HepG2 (cell line): Measurements from ENCODE around the gene RPGRIP1. TPM values are rescaled to one million over a fixed set of nuclear protein-coding genes. Genes with fewer than 3 reads are reported as not detected.

Experiments used
- CBX2 ChIP-seq, 2 experiments: fragments of 200-600 bp in 1 of 2; sonication (generic); formaldehyde crosslinking in 1 of 2; IDR thresholded peaks; 2 replicates each; pipeline versions ENCODE4 v1.7.0 to v1.8.1; 2018 to 2022; ENCODE audit warnings: low read depth in 2 of 2, low read length in 1 of 2, mild to moderate bottlenecking in 1 of 2, missing genetic modification reagents in 1 of 2
- HDAC2 ChIP-seq: sonication (generic); formaldehyde crosslinking; IDR thresholded peaks from 2 replicates; pipeline ENCODE4 v1.4.0; 2020; ENCODE audit warnings: missing genetic modification reagents
- KDM6A ChIP-seq: IDR thresholded peaks from 2 replicates; pipeline ENCODE4 v1.6.1; 2016; ENCODE audit warnings: low read depth
- LCORL ChIP-seq, 2 experiments: fragments of 450-650 bp in 1 of 2; sonication (generic) in 1 of 2; formaldehyde crosslinking in 1 of 2; IDR thresholded peaks; 2 replicates each; pipeline versions ENCODE4 v1.5.0 to v1.6.1; 2017 to 2020; ENCODE audit warnings: antibody characterized with exemption in 1 of 2, missing genetic modification reagents in 1 of 2
- MYC ChIP-seq: sonication (generic); formaldehyde crosslinking; IDR thresholded peaks from 2 replicates; pipeline ENCODE4 v1.9.0; 2021; ENCODE audit warnings: missing genetic modification reagents, borderline replicate concordance
- PBX3 ChIP-seq: sonication (generic); formaldehyde crosslinking; IDR thresholded peaks from 2 replicates; pipeline ENCODE4 v1.8.1; 2023; ENCODE audit warnings: missing genetic modification reagents, inconsistent platforms, borderline replicate concordance
- RAD21 ChIP-seq: fragments of 450-650 bp; formaldehyde crosslinking; IDR thresholded peaks from 2 replicates; pipeline ENCODE4 v1.5.0; 2020; ENCODE audit warnings: mild to moderate bottlenecking
- RARA ChIP-seq: IDR thresholded peaks from 2 replicates; pipeline ENCODE4 v1.6.1; 2016; ENCODE audit warnings: missing genetic modification reagents, missing compliant biosample characterization
- RARG ChIP-seq: sonication (generic); formaldehyde crosslinking; IDR thresholded peaks from 2 replicates; pipeline ENCODE4 v1.4.0; 2020; ENCODE audit warnings: low read depth, mild to moderate bottlenecking, missing genetic modification reagents
- REPIN1 ChIP-seq: sonication (generic); formaldehyde crosslinking; IDR thresholded peaks from 2 replicates; pipeline ENCODE4 v1.8.0; 2022; ENCODE audit warnings: missing genetic modification reagents, low read depth, mild to moderate bottlenecking, borderline replicate concordance
- RNF2 ChIP-seq: fragments of 450-650 bp; conservative IDR thresholded peaks from 2 replicates; pipeline ENCODE4 v1.6.1; 2016; ENCODE audit warnings: low read depth
- SMC3 ChIP-seq: IDR thresholded peaks from 2 replicates; pipeline ENCODE4 v1.6.1; 2011; ENCODE audit warnings: low read length, improper control_type of control experiment
- SMYD3 ChIP-seq: sonication (generic); formaldehyde crosslinking; IDR thresholded peaks from 2 replicates; pipeline ENCODE4 v1.8.1; 2023; ENCODE audit warnings: mild to moderate bottlenecking, missing genetic modification reagents
- SNAPC4 ChIP-seq: sonication (generic); formaldehyde crosslinking; IDR thresholded peaks from 2 replicates; pipeline ENCODE4 v1.4.0; 2020; ENCODE audit warnings: mild to moderate bottlenecking, missing genetic modification reagents
- TFE3 ChIP-seq: IDR thresholded peaks from 2 replicates; pipeline ENCODE4 v1.6.1; 2016
- TOPORS ChIP-seq: sonication (generic); formaldehyde crosslinking; IDR thresholded peaks from 2 replicates; pipeline ENCODE4 v1.8.0; 2023; ENCODE audit warnings: mild to moderate bottlenecking, missing genetic modification reagents
- ZNF224 ChIP-seq: sonication (generic); formaldehyde crosslinking; IDR thresholded peaks from 2 replicates; pipeline ENCODE4 v1.5.0; 2020; ENCODE audit warnings: mild to moderate bottlenecking, missing genetic modification reagents
- ZNF337 ChIP-seq: sonication (generic); formaldehyde crosslinking; IDR thresholded peaks from 2 replicates; pipeline ENCODE4 v1.5.1; 2020; ENCODE audit warnings: missing genetic modification reagents, low read depth, mild to moderate bottlenecking, borderline replicate concordance
- ZNF414 ChIP-seq: sonication (generic); formaldehyde crosslinking; IDR thresholded peaks from 2 replicates; pipeline ENCODE4 v1.5.0; 2020; ENCODE audit warnings: missing genetic modification reagents
- ZNF572 ChIP-seq: sonication (generic); formaldehyde crosslinking; IDR thresholded peaks from 2 replicates; pipeline ENCODE4 v1.5.1; 2020; ENCODE audit warnings: mild to moderate bottlenecking, missing genetic modification reagents
- ZNF576 ChIP-seq: sonication (generic); formaldehyde crosslinking; IDR thresholded peaks from 2 replicates; pipeline ENCODE4 v1.4.0; 2020; ENCODE audit warnings: mild to moderate bottlenecking, missing genetic modification reagents
- ZSCAN22 ChIP-seq: sonication (generic); formaldehyde crosslinking; IDR thresholded peaks from 2 replicates; pipeline ENCODE4 v1.4.0; 2020; ENCODE audit warnings: mild to moderate bottlenecking, missing genetic modification reagents
- polyA plus RNA-seq, 8 experiments: library from polyadenylated mRNA; depleted of rRNA in 3 of 8; stranded (reverse) in 7 of 8; unstranded in 1 of 8; fragments of >200 nt; fragmentation: Illumina TruSeq in 4 of 8; extraction: Trizol in 4 of 8; gene quantifications; 2 replicates each; pipeline versions ENCODE4 v1.2.1 to v1.2.3, GENCODE V29; 2011 to 2016; ENCODE audit warnings: low read depth in 4 of 8, missing spikeins in 1 of 8, mixed read lengths in 1 of 8; ENCODE audit not compliant: insufficient read depth in 1 of 8
- total RNA-seq, 5 experiments: library from RNA; depleted of rRNA; stranded (reverse); fragments of >200 nt; fragmentation: Illumina TruSeq; extraction: Trizol; gene quantifications; 2 replicates each; pipeline ENCODE4 v1.2.3, GENCODE V29; 2016; ENCODE audit warnings: low read depth in 1 of 5

RPGRIP1 gene
- total and polyA plus RNA-seq, 2 of the 13 experiments (the other 11 are each of a cell fraction or from before 2014, with no cell fraction given) = 0.13 to 1.1 TPM

GRCh38 chr14:21298358-21298757 lies 18.5 kb downstream of the RPGRIP1 start (continued):
- TF ChIP-seq TFE3 (no peak), LCORL (IDR thresholded peaks at IDR 0.05) (no peak), LCORL (CRISPR knock-in tag; IDR thresholded peaks at IDR 0.05) (peak; percentile 18; the same call in 1 of the 2 replicates), REPIN1 (no peak), SNAPC4 (CRISPR knock-in tag) (no peak), ZNF224 (CRISPR knock-in tag) (no peak), ZSCAN22 (CRISPR knock-in tag) (no peak), RARG (CRISPR knock-in tag) (no peak), MYC (CRISPR knock-in tag) (0 out of 2 replicates have a peak, but pooled peaks have one; percentile 17), ZNF576 (CRISPR knock-in tag) (no peak), RNF2 (no peak), SMC3 (no peak), RAD21 (CRISPR knock-in tag) (0 out of 2 replicates have a peak, but pooled peaks have one; percentile 28), KDM6A (CRISPR knock-in tag) (no peak), PBX3 (CRISPR knock-in tag) (no peak), RARA (CRISPR knock-in tag) (no peak; the same call in 1 of the 2 replicates), ZNF414 (CRISPR knock-in tag) (no peak), SMYD3 (CRISPR knock-in tag) (no peak), CBX2 (IDR thresholded peaks at IDR 0.05; ENCODE audit: low read depth, low read length) (no peak), CBX2 (CRISPR knock-in tag; IDR thresholded peaks at IDR 0.05; ENCODE audit: low read depth) (no peak), TOPORS (CRISPR knock-in tag) (no peak), ZNF572 (CRISPR knock-in tag) (no peak), ZNF337 (CRISPR knock-in tag) (no peak), HDAC2 (CRISPR knock-in tag) (peak; percentile 60)
